GM06990 (cell line): ENCODE results near the gene MCFD2.

Experiments
- DNase-seq: peaks from one replicate; pipeline ENCODE4 v3.0.0-alpha.2; 2011; ENCODE audit not compliant: insufficient read length; ENCODE audit errors: extremely low read depth
- H3K27me3 ChIP-seq: replicated peaks from 2 replicates; pipeline ENCODE4 v1.6.0; 2011; ENCODE audit warnings: low read length; ENCODE audit not compliant: control insufficient read depth, insufficient read depth
- H3K36me3 ChIP-seq: 2 replicates; pipeline ENCODE4 v1.5.1; 2011; ENCODE audit warnings: low read length; ENCODE audit not compliant: control insufficient read depth, insufficient read depth
- H3K4me3 ChIP-seq: replicated peaks from 2 replicates; pipeline ENCODE4 v1.5.1; 2011; ENCODE audit warnings: low read depth, mild to moderate bottlenecking, control low read depth, low read length
- TF ChIP-seq, protein P1 (sequence below): IDR thresholded peaks from 2 replicates; pipeline ENCODE4 v1.5.1; 2011; ENCODE audit warnings: low read length, control low read depth, mild to moderate bottlenecking, inconsistent platforms; ENCODE audit not compliant: insufficient read depth, poor library complexity, severe bottlenecking

Gene MCFD2

GRCh38 chr2:46873604-46874068 is 42.0 kb downstream of the MCFD2 start:
- Histone ChIP-seq H3K36me3 (no peaks in the 10 kb centered on the region), H3K4me3 (no peak overlapping the region), H3K27me3 (no peaks in the 10 kb centered on the region)
- TF ChIP-seq, protein P1, sequence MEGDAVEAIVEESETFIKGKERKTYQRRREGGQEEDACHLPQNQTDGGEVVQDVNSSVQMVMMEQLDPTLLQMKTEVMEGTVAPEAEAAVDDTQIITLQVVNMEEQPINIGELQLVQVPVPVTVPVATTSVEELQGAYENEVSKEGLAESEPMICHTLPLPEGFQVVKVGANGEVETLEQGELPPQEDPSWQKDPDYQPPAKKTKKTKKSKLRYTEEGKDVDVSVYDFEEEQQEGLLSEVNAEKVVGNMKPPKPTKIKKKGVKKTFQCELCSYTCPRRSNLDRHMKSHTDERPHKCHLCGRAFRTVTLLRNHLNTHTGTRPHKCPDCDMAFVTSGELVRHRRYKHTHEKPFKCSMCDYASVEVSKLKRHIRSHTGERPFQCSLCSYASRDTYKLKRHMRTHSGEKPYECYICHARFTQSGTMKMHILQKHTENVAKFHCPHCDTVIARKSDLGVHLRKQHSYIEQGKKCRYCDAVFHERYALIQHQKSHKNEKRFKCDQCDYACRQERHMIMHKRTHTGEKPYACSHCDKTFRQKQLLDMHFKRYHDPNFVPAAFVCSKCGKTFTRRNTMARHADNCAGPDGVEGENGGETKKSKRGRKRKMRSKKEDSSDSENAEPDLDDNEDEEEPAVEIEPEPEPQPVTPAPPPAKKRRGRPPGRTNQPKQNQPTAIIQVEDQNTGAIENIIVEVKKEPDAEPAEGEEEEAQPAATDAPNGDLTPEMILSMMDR, result no peak
- no peak for DNase-seq

- Histone ChIP-seq H3K4me3 (no peak overlapping the region), H3K36me3 (no peaks in the 10 kb centered on the region), H3K27me3 (no peaks in the 10 kb centered on the region)
- TF ChIP-seq, protein P1, result no peak
- DNase-seq, result no peak
Measured at GRCh38 chr2:46872902-46873603, 42.6 kb downstream of the MCFD2 start.

- no peak for DNase-seq
- no peaks in the 10 kb centered on the region for H3K36me3 ChIP-seq
- TF ChIP-seq, protein P1, result no peak
- no peaks in the 10 kb centered on the region for H3K27me3 ChIP-seq
- no peak overlapping the region for H3K4me3 ChIP-seq
Measured at GRCh38 chr2:46871976-46872381, 43.6 kb downstream of the MCFD2 start.

DNA sequence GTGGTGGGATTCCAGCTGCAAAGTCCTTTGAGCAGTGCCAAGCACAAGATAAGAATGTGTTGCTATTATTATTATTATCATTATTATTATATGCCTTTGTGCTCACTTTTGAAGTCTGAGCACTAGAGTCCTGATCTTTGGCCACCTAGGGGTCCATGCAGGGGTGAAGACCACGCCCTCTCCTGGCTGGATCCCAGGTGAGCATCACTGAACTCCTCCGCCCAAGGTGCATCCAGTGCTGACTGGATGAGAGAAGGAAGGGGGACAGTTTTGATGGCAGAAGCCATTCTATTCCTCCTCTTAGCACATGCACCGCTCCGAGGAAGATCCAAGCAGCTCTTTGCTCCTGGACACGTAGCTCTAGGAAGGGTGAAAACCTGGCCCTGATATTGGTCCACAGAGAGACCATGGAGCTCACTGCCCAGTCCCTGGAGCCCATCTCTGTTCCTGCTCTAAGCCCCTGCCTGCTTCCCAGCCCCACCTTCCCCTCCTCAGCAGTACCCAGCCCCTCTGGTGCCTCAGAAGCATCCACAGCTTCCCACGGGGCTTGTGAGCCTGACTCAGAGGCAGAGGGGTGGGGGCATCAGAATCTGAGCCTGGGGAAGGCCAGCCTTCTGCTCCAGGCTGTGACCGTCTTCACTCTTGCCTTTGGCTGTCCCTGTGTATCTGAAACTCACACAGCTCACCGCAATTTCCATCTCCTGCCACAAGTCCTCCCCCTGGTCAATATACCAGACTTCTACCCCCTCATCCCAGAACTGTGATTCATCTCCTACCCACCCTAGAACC is 45.4 kb downstream of the MCFD2 start:
- H3K4me3 ChIP-seq, result no peak overlapping the region
- no peaks in the 10 kb centered on the region for H3K27me3 ChIP-seq
- TF ChIP-seq, protein P1, result no peak
- no peaks in the 10 kb centered on the region for H3K36me3 ChIP-seq
- DNase-seq, result no peak

DNA sequence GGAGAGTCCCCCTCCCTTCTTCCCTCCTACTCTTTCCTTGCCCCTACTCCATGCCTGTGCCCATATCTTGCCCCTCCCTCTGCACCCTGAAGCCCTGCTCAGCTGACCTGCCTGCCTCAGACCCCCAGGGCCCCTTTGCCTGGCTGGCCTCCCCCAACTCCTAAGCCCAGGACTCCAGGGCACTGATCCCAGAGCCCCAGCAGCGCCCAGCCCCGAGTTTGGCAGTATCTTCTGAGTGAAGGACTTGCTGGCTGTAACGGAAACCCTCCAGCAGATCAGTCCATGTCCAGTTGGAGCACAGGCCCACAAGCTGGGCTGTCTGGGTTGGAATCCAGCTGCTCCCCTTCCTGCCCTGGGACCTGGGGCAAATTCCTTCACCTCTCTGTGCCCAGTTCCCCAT is 46.0 kb downstream of the MCFD2 start:
- H3K36me3 ChIP-seq, result no peaks in the 10 kb centered on the region
- DNase-seq, result no peak
- H3K27me3 ChIP-seq, result no peaks in the 10 kb centered on the region
- no peak overlapping the region for H3K4me3 ChIP-seq
- TF ChIP-seq, protein P1, result no peak
